Activated CD8-positive, alpha-beta T cell treated with anti-CD3 and anti-CD28 coated beads for 36 hours (primary cell): ENCODE data around the gene SELENOO. TPM values are rescaled to one million over a fixed set of nuclear protein-coding genes. Genes with fewer than 3 reads are reported as not detected.

ENCODE experiments used
- ATAC-seq: fragments of 200-7000 bp; cut with Tn5 transposase; one replicate; pipeline ENCODE4 v1.10.0; 2021; ENCODE audit warnings: mild to moderate bottlenecking, moderate library complexity
- CTCF ChIA-PET: fragments of 350-600 bp; sonication (Branson Sonifier 250); formaldehyde crosslinking; loops from one replicate; lab custom pipeline; 2021; ENCODE audit warnings: antibody characterized with exemption; lab: Charles Lee
- POLR2A ChIA-PET: fragments of 350-600 bp; sonication (Branson Sonifier 250); formaldehyde crosslinking; loops from one replicate; lab custom pipeline; 2021; ENCODE audit warnings: antibody characterized with exemption; lab: Charles Lee
- DNase-seq: peaks from one replicate; pipeline ENCODE4 v3.0.0-alpha.2; 2020
- H3K27ac Mint-ChIP-seq: one replicate; pipeline ENCODE4 v1.8.0; 2021; ENCODE audit warnings: mild to moderate bottlenecking, mixed read lengths
- H3K27me3 Mint-ChIP-seq: one replicate; pipeline ENCODE4 v1.8.0; 2021; ENCODE audit warnings: mixed read lengths
- H3K36me3 Mint-ChIP-seq: one replicate; pipeline ENCODE4 v1.8.0; 2021; ENCODE audit warnings: low read depth, mixed read lengths
- H3K4me1 Mint-ChIP-seq: one replicate; pipeline ENCODE4 v1.8.0; 2021; ENCODE audit warnings: low read depth, mixed read lengths
- H3K4me3 Mint-ChIP-seq: one replicate; pipeline ENCODE4 v1.8.0; 2021; ENCODE audit warnings: mild to moderate bottlenecking, moderate library complexity, mixed read lengths
- H3K9me3 Mint-ChIP-seq: one replicate; pipeline ENCODE4 v1.8.0; 2021; ENCODE audit warnings: mixed read lengths
- CTCF ChIP-seq: fragments of 200-600 bp; IDR thresholded peaks from one replicate; pipeline ENCODE4 v1.8.0; 2022; ENCODE audit warnings: antibody characterized with exemption, mild to moderate bottlenecking
- intact Hi-C: fragments of 100-400 bp; cut with micrococcal nuclease; formaldehyde crosslinking; loops from one replicate; pipeline ENCODE4 v1.10.0; 2022
- total RNA-seq, 2 experiments: library from RNA; stranded (reverse); gene quantifications; one replicate each; pipeline ENCODE4 v1.2.3, GENCODE V29; 2021

SELENOO gene
- total RNA-seq, 2 experiments from 2014 or later, result 24.0 to 25.5 TPM

GRCh38 chr22:50256258-50256862 lies 55.5 kb downstream of the SELENOO start:
- DNase-seq (no peak), ATAC-seq (no peak)
- intact Hi-C loops, result no loop called here
- CTCF ChIA-PET, result interaction anchor here (1.2 to 1.3 kb wide), 3 partner anchors 11 to 15 kb away, joined by 3 to 4 read pairs (median 4); no protein-coding TSS in a partner anchor
- no peak overlapping the region for H3K27ac Mint-ChIP-seq
- POLR2A ChIA-PET, result interaction anchor here (0.6 kb wide), 2 partner anchors 11 to 114 kb away, joined by 3 read pairs; no protein-coding TSS in a partner anchor
- no peaks in the 10 kb centered on the region for H3K9me3 Mint-ChIP-seq
- no peak for TF ChIP-seq CTCF
- H3K4me1 Mint-ChIP-seq, result no peaks in the 10 kb centered on the region
- no peaks in the 10 kb centered on the region for H3K36me3 Mint-ChIP-seq
- H3K27me3 Mint-ChIP-seq, result peaks cover 6% of the 10 kb centered on the region
- H3K4me3 Mint-ChIP-seq, result no peak overlapping the region

GRCh38 chr22:50257041-50257440 lies 56.2 kb downstream of the SELENOO start:
- Mint-ChIP-seq H3K27me3 (peaks cover 8% of the 10 kb centered on the region), H3K27ac (no peak overlapping the region), H3K4me1 (peaks cover under 1% of the 10 kb centered on the region), H3K36me3 (no peaks in the 10 kb centered on the region), H3K4me3 (no peak overlapping the region), H3K9me3 (no peaks in the 10 kb centered on the region)
- intact Hi-C loops, result no loop called here
- ChIA-PET CTCF (no interaction called here), POLR2A (no interaction called here)
- no peak for DNase-seq
- no peak for ATAC-seq
- no peak for TF ChIP-seq CTCF

- ChIA-PET POLR2A (no interaction called here), CTCF (no interaction called here)
- H3K27me3 Mint-ChIP-seq, result peaks cover 15% of the 10 kb centered on the region
- ATAC-seq (no peak), DNase-seq (no peak)
- no peak overlapping the region for H3K27ac Mint-ChIP-seq
- intact Hi-C loops, result no loop called here
- H3K36me3 Mint-ChIP-seq, result no peaks in the 10 kb centered on the region
- no peak for TF ChIP-seq CTCF
- H3K9me3 Mint-ChIP-seq, result no peaks in the 10 kb centered on the region
- H3K4me1 Mint-ChIP-seq, result peaks cover 6% of the 10 kb centered on the region
- H3K4me3 Mint-ChIP-seq, result no peak overlapping the region
Measured at GRCh38 chr22:50257451-50258360, 56.9 kb downstream of the SELENOO start.

GRCh38 chr22:50258361-50259292 lies 57.8 kb downstream of the SELENOO start:
- Mint-ChIP-seq H3K4me3 (no peak overlapping the region), H3K27ac (no peak overlapping the region), H3K27me3 (peaks cover 20% of the 10 kb centered on the region), H3K36me3 (no peaks in the 10 kb centered on the region), H3K4me1 (peaks cover 6% of the 10 kb centered on the region), H3K9me3 (no peaks in the 10 kb centered on the region)
- TF ChIP-seq CTCF, result no peak
- ATAC-seq (no peak), DNase-seq (no peak)
- CTCF ChIA-PET, result interaction anchor here (1.0 kb wide), 1 partner anchor 13 kb away, joined by 3 read pairs; no protein-coding TSS in a partner anchor
- intact Hi-C loops, result no loop called here
- POLR2A ChIA-PET, result no interaction called here
